ENCODE measurements around the gene CRY1. TPM values are rescaled to one million over a fixed set of nuclear protein-coding genes. Genes with fewer than 3 reads are reported as not detected.

The CRY1 gene
- polyA plus RNA-seq, 1 of the 3 experiments (the other 2 are of a cell fraction) = 4.9 TPM

GRCh38 chr12:106981788-106982187 is 111.6 kb downstream of the CRY1 start (continued):
- TF ChIP-seq MAX (IDR thresholded peaks at IDR 0.05; ENCODE audit: low read depth) = no peak

GRCh38 chr12:106980944-106981343 is 112.4 kb downstream of the CRY1 start:
- Histone ChIP-seq H3K27ac (ENCODE audit: low read depth in 2 of 2, low read length in 1 of 2) (no peak overlapping the region), H3K79me2 (ENCODE audit: insufficient read depth) (peaks cover 13% of the 10 kb centered on the region), H3K4me3 (ENCODE audit: low read depth in 2 of 2, low read length in 1 of 2) (no peak overlapping the region), H3K36me3 (replicated peaks in 1 of 2; ENCODE audit: control insufficient read depth in 1 of 2, insufficient read depth in 2 of 2, low read length in 1 of 2) (peaks cover 28 to 35% of the 10 kb centered on the region in 2 experiments), H3K9me3 (no peaks in the 10 kb centered on the region), H4K20me1 (ENCODE audit: insufficient read depth) (peaks cover 17% of the 10 kb centered on the region), H3F3A (replicated peaks; ENCODE audit: insufficient read depth) (peaks cover 28% of the 10 kb centered on the region), H3K27me3 (ENCODE audit: insufficient read depth) (no peaks in the 10 kb centered on the region), H3K4me1 (ENCODE audit: control insufficient read depth in 1 of 2, insufficient read depth in 2 of 2, low read depth in 1 of 2, low read length in 1 of 2) (peaks cover 11 to 18% of the 10 kb centered on the region in 2 experiments; a peak in 3 of 4 replicates), H3K4me2 (no peak overlapping the region), H3K9ac (no peak overlapping the region), H3K9me2 (no peaks in the 10 kb centered on the region), H2AFZ (ENCODE audit: low read depth) (no peak overlapping the region)
- 97% methylated on average over 5 of the region's 7 CpGs for WGBS (ENCODE audit: low lambda C conversion rate)
- DNase-seq = no peak
- CTCF ChIA-PET = interaction anchor here (0.6 kb wide), 1 partner anchor 145 kb away, joined by 3 read pairs; no protein-coding TSS in a partner anchor
- TF ChIP-seq IRF3 (IDR thresholded peaks at IDR 0.05; ENCODE audit: low read depth, low read length) (no peak), ELF1 (IDR thresholded peaks at IDR 0.05) (no peak), GABPA (IDR thresholded peaks at IDR 0.05; ENCODE audit: low read depth) (no peak), RFX5 (IDR thresholded peaks at IDR 0.05; ENCODE audit: low read length) (no peak)
- POLR2A ChIA-PET = interaction anchor here (1.4 kb wide), 1 partner anchor 10 kb away, joined by 3 read pairs; no protein-coding TSS in a partner anchor

DNA sequence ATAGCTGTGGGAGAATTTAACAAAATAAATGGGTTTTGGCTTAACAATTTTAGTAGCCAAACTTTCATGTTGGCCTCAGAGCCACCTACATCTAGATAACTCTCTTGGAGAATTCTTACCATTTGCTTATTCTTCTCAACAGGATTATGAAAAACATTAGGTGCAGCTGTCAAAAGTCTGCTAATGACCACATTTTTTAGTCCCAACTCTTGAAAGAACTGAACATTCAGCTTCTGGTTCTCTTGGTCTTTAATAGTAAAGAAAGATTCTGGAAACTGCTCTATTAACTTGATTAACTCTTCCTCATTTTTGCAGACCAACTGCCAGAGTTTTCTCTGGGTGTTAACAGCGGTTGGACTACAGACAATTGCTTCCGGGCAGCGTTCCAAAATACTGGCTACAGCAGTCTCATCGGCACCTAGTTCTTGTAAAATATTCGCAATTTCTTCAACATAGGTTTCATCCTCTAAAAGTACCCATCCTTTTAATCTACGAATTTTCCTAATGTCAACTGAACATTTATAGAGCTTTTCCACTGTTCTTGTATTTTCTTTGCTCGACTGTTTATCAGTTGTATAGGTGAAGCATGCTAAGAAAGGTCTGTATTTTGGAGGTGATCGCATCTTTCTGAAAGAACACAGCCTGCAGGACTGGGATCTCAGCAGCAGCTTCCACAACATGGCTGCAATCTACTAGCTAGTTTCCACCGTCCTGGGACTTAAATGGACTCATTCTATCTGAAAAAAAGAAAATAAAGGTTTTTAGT is 115.1 kb downstream of the CRY1 start:
- 34% methylated on average over 9 of the region's 9 CpGs for WGBS (ENCODE audit: low lambda C conversion rate)
- H3K9me3 ChIP-seq = no peaks in the 10 kb centered on the region
- peaks cover 32% of the 10 kb centered on the region for H4K20me1 ChIP-seq (ENCODE audit: insufficient read depth)
- POLR2A ChIA-PET = interaction anchor here (0.7 to 1.8 kb wide), 2 partner anchors 9 to 643 kb away, joined by 3 to 6 read pairs; partner anchors contain the start of gene MTERF2
- peaks cover 35% of the 10 kb centered on the region for H3F3A ChIP-seq (replicated peaks; ENCODE audit: insufficient read depth)
- no peak overlapping the region for H3K4me2 ChIP-seq
- CTCF ChIA-PET = interaction anchor here (1.0 to 2.5 kb wide), 4 partner anchors 17 to 154 kb away, joined by 3 to 8 read pairs (median 6); partner anchors contain the start of gene TMEM263
- H3K9ac ChIP-seq = no peak overlapping the region
- H3K4me3 ChIP-seq (ENCODE audit: low read depth in 2 of 2, low read length in 1 of 2) = no peak overlapping the region
- peak overlapping the region; percentile 31 to 79; a peak in 3 of 4 replicates for H3K27ac ChIP-seq (ENCODE audit: low read depth in 2 of 2, low read length in 1 of 2)
- H2AFZ ChIP-seq (ENCODE audit: low read depth) = no peak overlapping the region
- no peaks in the 10 kb centered on the region for H3K9me2 ChIP-seq
- TF ChIP-seq, protein P1, sequence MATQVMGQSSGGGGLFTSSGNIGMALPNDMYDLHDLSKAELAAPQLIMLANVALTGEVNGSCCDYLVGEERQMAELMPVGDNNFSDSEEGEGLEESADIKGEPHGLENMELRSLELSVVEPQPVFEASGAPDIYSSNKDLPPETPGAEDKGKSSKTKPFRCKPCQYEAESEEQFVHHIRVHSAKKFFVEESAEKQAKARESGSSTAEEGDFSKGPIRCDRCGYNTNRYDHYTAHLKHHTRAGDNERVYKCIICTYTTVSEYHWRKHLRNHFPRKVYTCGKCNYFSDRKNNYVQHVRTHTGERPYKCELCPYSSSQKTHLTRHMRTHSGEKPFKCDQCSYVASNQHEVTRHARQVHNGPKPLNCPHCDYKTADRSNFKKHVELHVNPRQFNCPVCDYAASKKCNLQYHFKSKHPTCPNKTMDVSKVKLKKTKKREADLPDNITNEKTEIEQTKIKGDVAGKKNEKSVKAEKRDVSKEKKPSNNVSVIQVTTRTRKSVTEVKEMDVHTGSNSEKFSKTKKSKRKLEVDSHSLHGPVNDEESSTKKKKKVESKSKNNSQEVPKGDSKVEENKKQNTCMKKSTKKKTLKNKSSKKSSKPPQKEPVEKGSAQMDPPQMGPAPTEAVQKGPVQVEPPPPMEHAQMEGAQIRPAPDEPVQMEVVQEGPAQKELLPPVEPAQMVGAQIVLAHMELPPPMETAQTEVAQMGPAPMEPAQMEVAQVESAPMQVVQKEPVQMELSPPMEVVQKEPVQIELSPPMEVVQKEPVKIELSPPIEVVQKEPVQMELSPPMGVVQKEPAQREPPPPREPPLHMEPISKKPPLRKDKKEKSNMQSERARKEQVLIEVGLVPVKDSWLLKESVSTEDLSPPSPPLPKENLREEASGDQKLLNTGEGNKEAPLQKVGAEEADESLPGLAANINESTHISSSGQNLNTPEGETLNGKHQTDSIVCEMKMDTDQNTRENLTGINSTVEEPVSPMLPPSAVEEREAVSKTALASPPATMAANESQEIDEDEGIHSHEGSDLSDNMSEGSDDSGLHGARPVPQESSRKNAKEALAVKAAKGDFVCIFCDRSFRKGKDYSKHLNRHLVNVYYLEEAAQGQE (IDR thresholded peaks at IDR 0.05; ENCODE audit: low read depth, low read length) = no peak
- TF ChIP-seq, protein P2, sequence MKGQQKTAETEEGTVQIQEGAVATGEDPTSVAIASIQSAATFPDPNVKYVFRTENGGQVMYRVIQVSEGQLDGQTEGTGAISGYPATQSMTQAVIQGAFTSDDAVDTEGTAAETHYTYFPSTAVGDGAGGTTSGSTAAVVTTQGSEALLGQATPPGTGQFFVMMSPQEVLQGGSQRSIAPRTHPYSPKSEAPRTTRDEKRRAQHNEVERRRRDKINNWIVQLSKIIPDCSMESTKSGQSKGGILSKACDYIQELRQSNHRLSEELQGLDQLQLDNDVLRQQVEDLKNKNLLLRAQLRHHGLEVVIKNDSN (IDR thresholded peaks at IDR 0.05; ENCODE audit: borderline replicate concordance, low read depth) = no peak
- TF ChIP-seq EP300 (IDR thresholded peaks at IDR 0.05; ENCODE audit: borderline replicate concordance in 1 of 2, low read depth in 1 of 2, low read length in 1 of 2) (0 out of 4 replicates have a peak, but pooled peaks of 1 of the 2 experiments have one; percentile 13), SMC3 (IDR thresholded peaks at IDR 0.05; ENCODE audit: low read depth, low read length) (no peak), MXI1 (IDR thresholded peaks at IDR 0.05; ENCODE audit: low read depth, low read length) (peak; percentile 22; the same call in 1 of the 2 replicates), TCF12 (IDR thresholded peaks at IDR 0.05) (0 out of 2 replicates have a peak, but pooled peaks have one; percentile 4), CHD2 (IDR thresholded peaks at IDR 0.05; ENCODE audit: low read length, partially characterized antibody) (no peak), NFIC (IDR thresholded peaks at IDR 0.05; ENCODE audit: borderline replicate concordance) (peak; percentile 55; the same call in 1 of the 2 replicates), ELF1 (IDR thresholded peaks at IDR 0.05) (no peak), MEF2A (IDR thresholded peaks at IDR 0.05; ENCODE audit: borderline replicate concordance, low read depth) (no peak)
- TF ChIP-seq, protein P3, sequence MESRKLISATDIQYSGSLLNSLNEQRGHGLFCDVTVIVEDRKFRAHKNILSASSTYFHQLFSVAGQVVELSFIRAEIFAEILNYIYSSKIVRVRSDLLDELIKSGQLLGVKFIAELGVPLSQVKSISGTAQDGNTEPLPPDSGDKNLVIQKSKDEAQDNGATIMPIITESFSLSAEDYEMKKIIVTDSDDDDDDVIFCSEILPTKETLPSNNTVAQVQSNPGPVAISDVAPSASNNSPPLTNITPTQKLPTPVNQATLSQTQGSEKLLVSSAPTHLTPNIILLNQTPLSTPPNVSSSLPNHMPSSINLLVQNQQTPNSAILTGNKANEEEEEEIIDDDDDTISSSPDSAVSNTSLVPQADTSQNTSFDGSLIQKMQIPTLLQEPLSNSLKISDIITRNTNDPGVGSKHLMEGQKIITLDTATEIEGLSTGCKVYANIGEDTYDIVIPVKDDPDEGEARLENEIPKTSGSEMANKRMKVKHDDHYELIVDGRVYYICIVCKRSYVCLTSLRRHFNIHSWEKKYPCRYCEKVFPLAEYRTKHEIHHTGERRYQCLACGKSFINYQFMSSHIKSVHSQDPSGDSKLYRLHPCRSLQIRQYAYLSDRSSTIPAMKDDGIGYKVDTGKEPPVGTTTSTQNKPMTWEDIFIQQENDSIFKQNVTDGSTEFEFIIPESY (IDR thresholded peaks at IDR 0.05; ENCODE audit: borderline replicate concordance, low read depth) = no peak
- H3K27me3 ChIP-seq (ENCODE audit: insufficient read depth) = no peaks in the 10 kb centered on the region
- H3K4me1 ChIP-seq (ENCODE audit: control insufficient read depth in 1 of 2, insufficient read depth in 2 of 2, low read depth in 1 of 2, low read length in 1 of 2) = peaks cover 5 to 18% of the 10 kb centered on the region in 2 experiments; a peak in 3 of 4 replicates
- H3K79me2 ChIP-seq (ENCODE audit: insufficient read depth) = peaks cover 6% of the 10 kb centered on the region
- peaks cover 36 to 41% of the 10 kb centered on the region in 2 experiments for H3K36me3 ChIP-seq (replicated peaks in 1 of 2; ENCODE audit: control insufficient read depth in 1 of 2, insufficient read depth in 2 of 2, low read length in 1 of 2)
- peak; percentile 38 for DNase-seq
